Left lobe of liver (tissue), 2 donors: ENCODE data around the gene CEACAM20. TPM values are rescaled to one million over a fixed set of nuclear protein-coding genes. Genes with fewer than 3 reads are reported as not detected.
"Not testable (repeated sequence)": the region's sequence is repeated elsewhere in the genome, so short reads cannot be mapped to it uniquely, and the experiment has no call there.

Experiments used
- ATAC-seq: fragments of 200-7000 bp; cut with Tn5 transposase; one replicate; pipeline ENCODE4 v1.9.1; 2020; ENCODE audit warnings: mild to moderate bottlenecking, moderate library complexity
- DNase-seq: peaks from one replicate; pipeline ENCODE4 v3.0.0-alpha.2; 2020; ENCODE audit warnings: low spot score
- total RNA-seq: library from RNA; stranded (reverse); gene quantifications from one replicate; pipeline ENCODE4 v1.2.1, GENCODE V29; 2021
- donor health status: DM: no; HTN: no; CAD: no; lungs with moderate emphysema.
- donor health status: DM: no; HTN: yes; CAD: no.

Gene CEACAM20
- total RNA-seq, 1 donor from 2014 or later: not detected

DNA sequence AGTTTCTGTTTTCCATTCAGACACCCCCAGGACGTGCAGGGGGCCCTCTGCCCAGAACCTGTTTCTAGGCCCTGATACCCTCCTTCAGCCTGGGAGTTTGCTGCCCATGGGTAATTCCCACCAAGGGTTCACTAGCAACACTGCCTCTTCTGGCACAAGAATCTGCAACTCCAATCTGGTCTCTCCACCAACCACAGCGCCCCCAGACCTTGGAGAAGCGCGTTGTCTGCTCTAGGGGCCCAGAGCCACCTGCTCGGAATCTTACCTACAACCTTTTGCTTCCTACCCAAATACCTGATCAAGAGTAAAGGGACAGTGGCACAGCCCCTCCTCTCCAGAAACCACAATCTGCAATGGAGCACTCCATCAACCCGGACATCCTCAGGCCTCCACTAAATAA is 29.9 kb downstream of the CEACAM20 start:
- no peak for ATAC-seq
- DNase-seq: no peak

- no peak for DNase-seq
- no peak for ATAC-seq
These were observed 30.5 kb downstream of the CEACAM20 start for GRCh38 chr19:44498988-44499387.

DNA sequence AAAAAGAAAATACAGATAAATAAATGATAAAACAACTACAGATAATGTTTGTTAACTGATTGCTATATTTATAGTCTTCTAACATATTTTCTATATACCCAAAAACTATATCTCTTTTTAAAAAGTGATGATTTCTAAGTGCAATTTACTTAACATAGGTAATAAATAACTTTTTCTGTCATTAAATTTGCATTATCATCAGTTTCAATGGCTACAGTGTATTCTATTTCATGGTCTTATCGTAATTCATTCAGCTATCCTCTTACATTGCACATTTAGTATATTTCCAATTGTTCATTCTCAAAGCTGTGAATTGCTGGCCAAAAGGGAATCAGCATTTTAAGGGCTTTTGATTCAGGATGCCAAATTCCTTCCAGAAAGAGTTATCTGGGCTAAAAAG is 32.8 kb downstream of the CEACAM20 start:
- ATAC-seq (no peak), DNase-seq (no peak)

- no peak for ATAC-seq
- DNase-seq: no peak
These were observed 52.7 kb downstream of the CEACAM20 start for GRCh38 chr19:44476559-44477408.

GRCh38 chr19:44468730-44469129 is 60.7 kb downstream of the CEACAM20 start:
- not testable (repeated sequence) for ATAC-seq, DNase-seq

DNA sequence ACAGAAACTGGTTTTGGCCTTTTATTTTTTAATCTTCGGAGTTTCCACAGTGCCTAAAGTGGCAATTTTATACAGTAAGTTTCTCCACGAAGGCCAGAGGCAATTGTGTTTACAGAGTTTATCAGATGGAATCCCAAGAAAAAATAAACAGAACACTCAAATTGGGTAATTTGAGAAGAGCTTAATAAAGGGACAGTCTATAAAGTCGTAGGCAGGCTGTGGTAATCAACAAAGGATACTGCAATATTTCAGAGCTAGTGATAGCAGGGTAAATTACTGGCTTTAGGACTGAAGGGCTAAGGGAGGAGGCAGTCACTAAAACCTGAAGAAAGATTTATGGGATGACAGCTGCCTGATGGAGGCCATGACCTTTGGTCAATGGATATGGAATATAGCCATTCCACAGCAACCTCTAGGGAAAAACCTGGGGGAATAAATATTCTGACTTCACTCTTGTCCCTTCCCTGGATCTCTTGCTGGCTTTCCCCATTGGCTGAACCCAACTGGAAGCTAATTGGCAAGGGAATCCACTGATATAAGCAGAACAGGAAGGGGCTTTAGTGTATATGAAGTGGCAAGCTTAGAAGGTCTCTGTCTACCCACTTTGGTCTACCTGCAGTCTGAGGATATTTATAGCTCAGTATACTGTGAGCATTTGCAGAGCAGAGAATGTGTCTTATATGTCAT is 66.7 kb downstream of the CEACAM20 start:
- not testable (repeated sequence) for DNase-seq, ATAC-seq

Other genes starting within 250 kb of the CEACAM20 start
- gene ZNF235, start 224.7 kb downstream of the CEACAM20 start, total RNA-seq: 2.5 TPM
- 1.1 TPM for gene ZNF112, start 173.0 kb downstream of the CEACAM20 start, total RNA-seq
- gene ZNF285, start 128.1 kb downstream of the CEACAM20 start, total RNA-seq: 0.70 TPM
- gene ZNF229, start 81.2 kb downstream of the CEACAM20 start, total RNA-seq: 1.2 TPM
- gene ZNF180, start 29.2 kb downstream of the CEACAM20 start, total RNA-seq: 4.3 TPM
- gene IGSF23, start 83.9 kb upstream of the CEACAM20 start, total RNA-seq: 7.0 TPM
- gene PVR, start 114.2 kb upstream of the CEACAM20 start, total RNA-seq: 29.6 TPM
- 5.6 TPM for gene CEACAM19, start 141.8 kb upstream of the CEACAM20 start, total RNA-seq
- not detected for gene CEACAM16, start 169.5 kb upstream of the CEACAM20 start, total RNA-seq
- gene BCL3, start 219.0 kb upstream of the CEACAM20 start, total RNA-seq: 30.8 TPM
- gene CBLC, start 248.2 kb upstream of the CEACAM20 start, total RNA-seq: 14.0 TPM